Amygdala (tissue), 56 donors: ENCODE measurements around the gene AIG1.
A peak's percentile ranks its signal among the peaks of the same experiment; 100 is the strongest.
"Not testable (repeated sequence)": the region's sequence is repeated elsewhere in the genome, so short reads cannot be mapped to it uniquely, and the experiment has no call there.

ENCODE experiments used
- DNase-seq, 56 donors: peaks; one replicate each; lab custom pipeline; 2025; lab: John Stamatoyannopoulos, UW

AIG1 gene

DNA sequence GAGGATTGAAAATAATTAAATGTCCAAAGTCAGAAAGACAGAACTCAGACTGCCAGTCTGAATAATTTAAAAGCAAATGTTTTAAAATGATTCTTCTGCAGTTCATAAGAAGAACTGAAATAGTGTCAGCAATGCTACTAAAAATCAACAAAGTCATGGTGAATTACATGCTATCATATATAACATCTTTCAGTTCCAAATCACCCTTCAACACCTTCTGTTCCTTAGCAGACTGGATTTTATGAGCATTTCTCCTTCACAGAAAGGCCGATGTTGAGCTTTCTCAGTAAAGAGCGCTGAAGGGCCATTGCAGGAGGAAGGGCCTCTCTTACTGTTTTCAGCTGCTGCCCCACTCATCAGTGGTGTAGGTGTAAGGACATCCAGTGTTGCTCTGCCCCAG, 63.3 kb downstream of the AIG1 start:
- DNase-seq, result no peak

DNA sequence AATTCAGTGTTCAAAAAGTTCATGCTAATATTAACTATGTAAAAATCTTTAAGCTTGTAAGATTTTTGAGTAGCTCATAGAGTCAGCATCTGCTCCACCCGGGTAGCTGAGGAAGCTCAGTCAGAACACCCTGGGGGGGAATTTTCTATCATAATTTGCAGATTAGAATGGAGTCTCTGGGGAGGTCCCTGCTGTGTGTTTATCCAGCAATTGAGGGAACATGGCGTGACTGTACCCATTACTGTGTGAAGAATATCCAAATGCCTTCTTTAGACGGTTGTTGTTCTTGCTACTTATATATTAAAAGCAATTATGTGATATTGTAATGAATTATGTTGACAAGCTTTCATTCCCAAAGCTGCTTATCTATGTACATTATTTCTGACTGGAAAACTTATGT, 64.8 kb downstream of the AIG1 start:
- no peak for DNase-seq

- DNase-seq, result no peak
Measured at GRCh38 chr6:143125864-143126573, 65.3 kb downstream of the AIG1 start.

DNA sequence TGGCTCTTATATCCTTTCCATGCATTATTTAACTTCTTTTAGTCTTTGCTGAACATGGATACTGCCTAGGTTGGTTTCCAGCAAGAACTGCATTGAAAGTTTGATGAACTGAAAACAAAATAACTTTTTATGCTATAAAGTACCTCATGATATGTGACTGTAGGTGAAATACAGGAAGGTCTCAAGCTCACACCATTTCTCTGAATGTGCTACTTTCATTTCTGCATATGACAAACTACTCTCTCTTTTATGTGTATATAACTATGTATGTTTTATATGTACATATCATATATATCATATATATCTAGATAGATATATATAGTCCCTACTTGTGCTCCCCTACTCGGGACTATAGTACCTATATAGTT, 65.9 kb downstream of the AIG1 start:
- no peak for DNase-seq

DNA sequence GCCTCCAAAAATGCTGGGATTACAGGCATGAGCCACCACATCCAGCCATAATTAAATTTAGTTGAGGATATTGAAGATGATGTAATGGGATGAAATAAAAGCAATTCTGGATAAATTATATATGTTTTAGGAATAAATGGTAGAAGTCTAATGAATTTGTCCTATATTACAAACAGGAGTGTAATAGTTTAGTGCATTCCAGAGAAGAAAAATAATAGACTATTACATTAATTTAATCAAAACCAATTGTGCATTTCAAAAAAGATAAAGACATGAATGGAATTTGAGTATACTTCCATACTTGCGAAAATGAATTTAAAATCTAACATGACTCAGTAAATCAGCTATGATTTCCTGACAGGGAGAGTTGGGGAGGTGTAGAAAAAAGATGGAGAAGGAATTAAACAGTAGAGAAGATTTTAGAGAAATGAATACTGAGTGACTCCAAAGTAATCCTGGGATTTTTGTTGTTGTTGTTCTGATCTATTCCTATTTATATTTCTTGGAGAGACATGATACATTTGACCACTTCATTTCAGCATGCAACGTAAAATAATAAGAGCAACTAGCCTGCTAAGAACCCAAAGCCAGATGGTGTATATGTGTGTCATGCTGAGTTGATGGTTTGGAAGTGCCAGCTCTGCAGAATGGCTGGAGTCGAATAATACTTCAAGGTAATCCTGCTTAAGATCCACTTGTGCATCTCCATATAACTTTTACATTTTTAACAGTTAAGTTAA, 67.4 kb downstream of the AIG1 start:
- DNase-seq, result no peak

DNA sequence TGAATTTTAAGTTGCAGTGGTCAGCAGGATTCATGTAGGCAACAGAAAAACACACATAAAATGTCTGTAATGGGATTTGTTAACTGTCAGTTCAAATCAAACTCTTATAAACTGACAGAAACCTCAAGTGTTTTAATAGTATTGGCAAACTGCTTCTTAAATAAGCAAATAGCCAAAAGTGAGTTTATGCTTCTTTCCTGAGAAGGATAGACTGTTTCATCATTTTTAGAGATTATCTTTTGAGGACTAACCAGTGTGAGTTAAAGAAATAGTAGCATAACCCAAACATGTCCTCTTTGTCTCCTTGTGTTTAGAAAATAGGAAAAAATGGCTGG, 68.0 kb downstream of the AIG1 start:
- DNase-seq, result no peak

GRCh38 chr6:143130928-143131327, 70.2 kb downstream of the AIG1 start:
- DNase-seq, result no peak

DNA sequence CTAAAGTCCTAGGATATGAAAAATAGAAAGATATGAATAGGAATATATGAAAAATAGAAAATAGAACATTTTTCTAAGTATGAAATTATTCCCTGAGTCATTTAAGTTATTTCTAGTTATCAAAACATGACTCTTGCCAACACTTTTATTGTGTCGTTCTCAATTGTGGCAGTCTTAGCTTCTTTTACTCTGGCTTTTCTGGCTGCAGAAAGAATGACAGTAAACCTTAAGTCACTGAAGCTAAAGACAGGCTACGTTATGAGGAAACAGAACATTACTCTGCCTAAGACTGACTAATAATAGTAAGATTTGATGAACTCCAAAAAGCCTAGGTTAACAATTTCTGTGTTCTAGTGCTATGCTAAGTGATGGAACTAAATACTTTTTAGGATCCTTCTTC, 74.6 kb downstream of the AIG1 start:
- DNase-seq, result no peak

DNA sequence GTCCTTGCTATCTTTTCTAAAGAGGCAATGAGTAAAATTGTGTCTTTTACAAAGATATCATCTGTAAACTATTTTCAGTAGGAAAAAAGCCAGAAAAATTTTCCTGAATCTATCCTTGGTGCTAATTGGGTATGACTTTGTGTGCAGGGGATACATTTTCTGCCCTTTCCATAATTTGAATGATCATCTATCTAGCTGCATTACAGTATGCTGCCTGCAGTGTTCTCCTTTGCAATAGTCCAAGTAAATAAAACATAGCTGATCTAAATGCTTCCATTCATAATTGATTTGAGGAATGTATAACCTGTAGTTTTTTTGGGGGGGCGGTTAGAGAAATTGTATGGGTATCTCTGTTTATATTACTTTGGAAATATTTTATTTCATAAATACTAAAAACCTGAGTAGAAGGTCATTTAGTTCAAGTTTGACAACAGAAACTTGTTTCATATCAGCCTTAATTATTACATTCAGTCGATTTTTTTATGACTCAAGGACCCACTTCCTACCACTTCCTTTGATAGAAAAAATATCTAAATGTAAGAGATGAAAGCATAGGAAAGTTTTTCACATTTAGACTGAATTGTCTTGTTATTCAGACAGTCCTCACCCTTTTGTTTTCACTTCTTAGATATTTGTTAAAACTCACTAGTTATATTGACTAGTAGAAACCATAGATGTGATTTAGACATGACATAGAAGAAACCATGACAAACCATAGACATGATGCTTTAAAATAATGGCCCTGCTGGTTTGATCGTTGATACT, 75.3 kb downstream of the AIG1 start:
- no peak for DNase-seq

DNA sequence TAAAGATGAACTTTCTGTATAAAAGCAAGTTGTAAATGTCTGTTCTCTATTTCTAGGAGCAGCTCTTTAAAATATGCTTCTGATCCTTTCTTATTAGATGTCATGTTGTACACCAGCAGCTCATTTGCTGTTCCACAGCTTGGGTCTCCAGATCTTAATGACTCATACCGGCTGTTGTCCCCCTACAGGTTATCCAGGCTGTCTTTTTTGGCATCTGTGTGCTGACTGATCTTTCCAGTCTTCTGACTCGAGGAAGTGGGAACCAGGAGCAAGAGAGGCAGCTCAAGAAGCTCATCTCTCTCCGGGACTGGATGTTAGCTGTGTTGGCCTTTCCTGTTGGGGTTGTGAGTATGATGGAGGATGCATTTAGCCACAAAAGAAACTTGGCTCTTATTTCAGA, 76.0 kb downstream of the AIG1 start:
- no peak for DNase-seq

- DNase-seq, result no peak
Measured at GRCh38 chr6:143139239-143139784, 78.6 kb downstream of the AIG1 start.

GRCh38 chr6:143139884-143140283, 79.2 kb downstream of the AIG1 start:
- not testable (repeated sequence) for DNase-seq

DNA sequence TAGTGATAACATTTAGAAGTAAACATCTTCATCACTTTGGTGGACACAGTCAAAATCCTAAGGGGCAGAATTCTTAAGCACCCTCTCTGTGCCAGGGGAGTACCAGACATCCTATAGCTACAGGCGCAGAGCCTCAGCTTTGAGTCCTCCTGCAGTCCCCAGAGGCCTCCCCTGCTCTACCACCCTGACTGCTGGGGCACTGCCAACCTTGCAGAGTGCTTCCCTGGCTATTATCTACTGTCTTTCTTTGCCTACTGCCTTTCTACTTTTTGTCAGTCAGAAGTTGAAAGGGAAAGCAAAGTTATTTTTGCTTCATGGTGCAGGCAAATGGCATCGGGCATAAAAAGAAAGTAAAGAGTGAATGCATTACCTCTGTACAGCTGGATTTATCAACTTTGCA, 80.1 kb downstream of the AIG1 start:
- DNase-seq, result no peak

- no peak for DNase-seq
Measured at GRCh38 chr6:143141442-143141841, 80.8 kb downstream of the AIG1 start.

DNA sequence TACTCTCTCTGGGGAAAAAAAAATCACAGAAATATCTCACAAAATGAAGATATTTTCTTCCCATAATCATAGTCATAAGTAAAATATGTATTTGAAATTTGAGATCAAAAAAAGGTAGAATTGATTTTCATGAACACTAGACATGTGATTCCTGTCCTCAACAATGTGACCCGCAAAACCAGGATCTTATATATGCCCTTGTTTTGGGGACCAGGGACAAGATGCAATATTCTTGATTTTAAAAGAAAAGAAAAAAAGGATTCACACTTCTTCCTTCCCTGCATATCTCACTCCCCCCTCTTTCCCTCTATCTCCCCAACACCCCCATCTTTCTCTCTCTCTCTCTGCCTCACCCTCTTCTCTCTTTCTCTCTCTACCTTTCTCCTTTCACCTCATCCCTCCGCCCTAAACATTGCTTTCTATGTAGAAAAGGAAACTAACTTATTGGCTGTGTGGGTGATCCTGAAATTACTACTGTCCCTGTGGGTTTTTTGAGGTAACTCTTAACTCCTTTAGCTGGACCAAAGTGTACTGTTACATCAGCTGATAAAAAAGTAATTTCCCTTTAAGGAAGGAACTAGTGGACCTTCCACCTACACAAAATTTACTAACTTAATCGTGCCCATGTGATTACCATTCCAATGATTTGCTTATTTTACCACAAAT, 85.6 kb downstream of the AIG1 start:
- no peak for DNase-seq

DNA sequence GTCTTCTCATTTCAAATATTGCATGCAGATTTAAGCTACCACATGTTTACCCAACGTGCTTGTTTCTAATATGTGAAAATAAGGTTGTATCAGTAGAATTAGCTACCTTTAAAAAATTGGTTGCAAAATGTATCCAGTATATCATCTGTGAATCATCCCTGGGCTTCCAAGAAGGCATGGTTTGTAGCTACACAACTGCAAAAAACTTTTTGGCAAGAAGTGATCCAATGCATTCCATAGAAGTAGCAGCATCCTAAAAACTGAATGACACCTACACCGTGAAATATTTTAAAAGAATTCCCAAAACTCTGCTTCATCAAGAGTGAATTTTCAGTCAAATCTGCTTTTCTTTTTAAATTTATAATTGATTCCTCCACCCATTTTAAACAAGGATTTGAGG, 89.1 kb downstream of the AIG1 start:
- DNase-seq, result no peak

DNA sequence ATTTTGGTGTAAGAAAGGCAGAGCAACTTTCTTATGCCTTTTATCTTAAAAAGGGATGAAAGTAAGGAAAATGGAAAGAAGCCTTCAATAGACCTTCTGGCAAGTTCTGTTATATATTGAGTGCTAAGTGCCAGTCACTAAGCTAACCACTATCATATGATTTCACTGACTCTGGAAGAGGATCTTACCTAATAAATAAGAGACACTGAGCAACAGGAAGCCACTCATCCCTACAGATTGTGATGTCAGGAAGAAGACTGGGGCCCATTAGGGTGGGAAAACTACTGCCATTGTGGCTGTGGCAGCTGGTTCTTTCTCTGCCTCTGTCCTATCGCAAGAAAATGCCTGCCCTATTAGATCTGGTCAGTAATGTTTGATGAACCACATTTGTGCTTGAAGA, 89.6 kb downstream of the AIG1 start:
- DNase-seq, result no peak

DNA sequence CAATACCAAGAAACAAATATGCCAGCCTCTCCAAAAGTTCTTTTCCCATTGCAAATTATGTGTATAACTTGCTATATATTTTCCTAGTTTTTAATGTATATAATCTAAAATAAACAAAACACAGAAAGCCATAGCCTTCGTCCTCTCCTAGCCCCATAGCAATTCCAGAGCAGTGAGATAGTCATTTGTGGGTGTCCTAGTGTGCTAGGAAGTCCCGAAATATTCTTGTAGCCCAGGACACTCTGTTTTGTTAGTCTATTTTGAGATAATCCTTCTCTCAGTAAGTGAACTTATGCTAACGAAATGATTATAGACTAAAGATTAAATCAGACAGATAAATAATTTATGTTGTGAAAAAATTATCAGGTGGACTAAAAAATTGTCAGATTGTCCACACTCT, 90.7 kb downstream of the AIG1 start:
- DNase-seq, result no peak

- peak in 1 of 56 donors; percentile 16 for DNase-seq
Measured at GRCh38 chr6:143155681-143156080, 95.0 kb downstream of the AIG1 start.

GRCh38 chr6:143157131-143157530, 96.4 kb downstream of the AIG1 start:
- DNase-seq, result no peak

- no peak for DNase-seq
Measured at GRCh38 chr6:143158113-143158581, 97.5 kb downstream of the AIG1 start.
